ENCODE data around the gene RRP36.

The RRP36 gene

GRCh38 chr6:43070028-43070632 is 48.7 kb downstream of the RRP36 start:
- no peak for DNase-seq (ENCODE audit: low spot score)

DNA sequence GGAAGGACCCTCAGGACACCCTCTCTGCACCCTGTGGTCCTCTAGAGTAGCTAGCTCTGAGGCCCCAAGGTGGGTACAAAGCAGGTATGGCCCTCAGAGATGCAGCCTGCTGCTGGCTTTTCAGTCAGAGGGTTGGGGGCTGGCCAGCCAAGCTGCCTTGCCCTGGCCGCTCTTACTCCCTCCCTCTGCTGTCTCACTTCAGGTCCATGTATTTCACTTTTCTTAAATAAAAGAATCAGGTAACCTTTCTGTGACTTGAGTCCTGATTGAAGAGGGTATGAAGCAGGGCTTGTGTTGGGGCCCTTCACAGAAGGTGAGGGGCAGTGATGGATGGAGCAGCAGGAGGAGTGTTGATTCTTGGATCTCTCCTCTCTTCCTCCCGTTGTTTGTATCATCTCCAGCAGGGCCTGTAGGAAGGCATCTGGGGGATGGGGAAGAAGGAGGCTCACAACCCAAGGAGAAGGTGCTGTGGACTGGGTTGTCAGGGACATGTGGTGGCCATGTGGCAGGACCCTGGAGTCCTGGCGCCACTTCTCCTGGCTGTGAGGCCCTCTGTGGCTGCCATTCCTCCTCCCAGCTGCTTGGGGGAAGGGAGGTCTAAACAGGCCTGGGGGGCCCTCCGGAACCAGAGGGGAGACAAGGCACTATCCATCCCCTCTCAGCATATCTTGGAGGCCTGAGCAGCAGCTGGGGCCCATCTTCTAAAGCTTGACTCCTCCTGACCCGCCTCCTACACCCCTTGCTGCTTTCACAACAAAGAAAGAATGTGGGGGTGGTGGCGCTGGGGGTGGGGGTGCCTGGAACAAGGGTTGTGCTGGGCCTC is 53.6 kb downstream of the RRP36 start:
- no peak for DNase-seq (ENCODE audit: low spot score)

GRCh38 chr6:43075670-43076463 is 54.4 kb downstream of the RRP36 start, which contains the start of gene PTK7:
TSS of gene PTK7 (plus strand) at chr6:43076314. CDS start at chr6:43076489, 175 bp downstream.
- peak; percentile 92 for DNase-seq (ENCODE audit: low spot score)

GRCh38 chr6:43076464-43077332 is 55.3 kb downstream of the RRP36 start:
- DNase-seq (ENCODE audit: low spot score): peak; percentile 74

DNA sequence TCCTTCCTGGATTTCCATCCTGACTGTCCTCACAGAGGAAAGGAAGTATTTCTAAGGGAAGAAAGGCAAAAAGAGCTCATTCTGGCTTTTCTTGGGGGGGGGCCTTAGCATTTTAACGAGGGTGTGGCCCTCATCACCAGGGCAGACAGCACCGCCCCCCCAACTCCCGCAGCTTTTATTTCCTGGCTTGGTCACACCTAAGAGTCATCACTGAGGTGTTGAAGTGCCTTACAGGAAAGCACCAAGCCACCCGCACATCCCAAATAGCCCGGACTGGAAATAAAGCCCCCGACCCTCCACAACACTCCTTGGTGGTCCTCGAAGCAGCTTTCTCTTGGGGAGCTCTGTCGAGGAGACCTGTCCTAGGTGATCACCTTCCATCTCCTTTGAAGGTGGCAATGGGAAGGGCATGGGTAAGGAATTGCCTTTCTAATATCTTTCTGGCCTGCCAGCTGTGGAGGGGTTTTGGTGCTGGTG is 55.9 kb downstream of the RRP36 start:
- DNase-seq (ENCODE audit: low spot score): no peak

DNA sequence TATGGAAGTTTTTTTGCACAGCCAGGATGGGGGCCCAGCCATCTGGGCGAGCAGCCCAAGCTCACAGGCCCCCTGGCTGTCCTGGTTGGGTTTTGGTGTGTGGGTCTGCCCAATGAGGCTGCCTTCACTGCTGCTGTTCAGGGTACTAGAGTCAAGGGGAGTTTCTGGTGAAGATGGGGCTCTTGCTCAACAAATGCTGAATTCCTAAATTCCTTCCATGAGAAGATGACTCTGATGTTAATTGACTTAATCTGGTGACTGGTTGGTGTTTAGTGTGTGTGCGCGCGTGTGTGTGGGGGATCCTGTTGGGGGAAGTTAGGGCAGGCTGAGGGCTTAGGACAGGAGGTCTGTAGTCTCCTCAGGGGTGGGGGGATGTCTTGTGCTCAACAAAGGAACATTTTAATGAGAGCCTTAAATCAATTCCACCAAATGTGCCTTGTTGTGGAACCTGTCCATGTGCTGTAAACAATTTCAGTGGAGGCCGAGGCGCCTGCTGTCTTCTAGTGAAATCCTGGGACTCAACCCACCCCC is 56.6 kb downstream of the RRP36 start:
- DNase-seq (ENCODE audit: low spot score): no peak

DNA sequence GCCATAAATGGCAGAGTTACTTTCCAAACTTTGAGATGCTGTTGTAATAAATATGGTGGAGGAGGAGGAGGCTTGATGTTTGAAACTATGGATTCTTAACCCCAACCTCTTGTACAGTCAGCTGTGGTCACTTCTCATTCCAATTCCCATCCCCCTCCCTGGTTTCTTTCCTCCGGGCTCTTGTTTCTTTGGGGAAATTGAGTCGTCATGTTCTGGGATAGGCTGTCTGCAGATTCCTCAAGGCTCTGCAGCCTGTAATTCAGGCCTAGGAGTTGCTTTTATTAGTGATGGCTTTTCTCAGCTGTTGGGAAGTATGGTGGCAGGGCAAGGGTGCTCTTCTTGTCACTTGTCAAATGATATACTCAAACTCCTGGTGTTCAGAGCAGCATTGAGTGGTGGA is 57.3 kb downstream of the RRP36 start:
- no peak for DNase-seq (ENCODE audit: low spot score)
